HuH-7 (cell line): Measurements from ENCODE around the gene LILRB5.
"Not testable (repeated sequence)": the region's sequence is repeated elsewhere in the genome, so short reads cannot be mapped to it uniquely, and the experiment has no call there.

Experiments used
- DNase-seq: peaks from one replicate; pipeline ENCODE4 v3.0.0; 2011; ENCODE audit warnings: low spot score

Gene LILRB5

GRCh38 chr19:54257116-54257480 is at the start of gene LILRB5:
LILRB5 (minus strand) TSS chr19:54257273; CDS start chr19:54257193, 80 bp downstream.
- no peak for DNase-seq

DNA sequence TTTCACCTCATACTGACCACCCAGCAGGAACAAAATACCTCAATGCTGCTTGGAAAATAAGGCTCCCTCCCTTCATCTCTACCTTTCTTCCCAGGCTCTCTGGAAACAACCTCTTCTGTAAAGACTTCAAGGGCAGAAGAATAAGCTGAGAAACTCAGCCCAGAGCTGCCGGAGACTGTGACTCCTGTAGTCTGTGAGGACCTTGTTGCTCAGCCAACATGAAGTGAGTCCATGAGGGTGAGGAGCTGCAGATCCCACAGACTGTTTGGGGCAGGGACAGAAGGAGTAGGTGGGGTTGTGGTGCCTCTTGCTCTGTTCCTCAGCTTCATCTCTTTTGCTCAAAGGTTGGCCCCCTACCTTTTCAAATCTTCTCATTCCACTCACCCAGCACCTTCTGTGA is 48.1 kb upstream of the LILRB5 start:
- no peak for DNase-seq

DNA sequence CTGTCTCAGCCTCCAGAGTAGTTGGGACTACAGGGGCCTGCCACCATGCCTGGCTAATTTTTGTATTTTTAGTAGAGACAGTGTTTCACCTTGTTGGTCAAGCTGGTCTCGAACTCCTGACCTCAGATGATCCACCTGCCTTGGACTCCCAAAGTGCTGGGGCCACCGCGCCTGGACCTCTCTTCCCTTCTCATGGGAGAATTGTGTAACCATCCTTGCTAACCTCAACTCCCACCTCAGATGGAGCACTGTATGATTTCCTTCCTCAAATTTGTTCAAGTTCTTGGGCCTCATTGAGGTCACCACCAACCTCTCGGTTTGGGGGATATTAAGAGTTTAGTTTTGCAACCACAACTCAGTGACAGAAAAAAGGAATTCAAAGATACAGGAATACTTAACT is 45.2 kb upstream of the LILRB5 start:
- DNase-seq: no peak

- DNase-seq: no peak
Measured at GRCh38 chr19:54299515-54299914, 42.4 kb upstream of the LILRB5 start.

DNA sequence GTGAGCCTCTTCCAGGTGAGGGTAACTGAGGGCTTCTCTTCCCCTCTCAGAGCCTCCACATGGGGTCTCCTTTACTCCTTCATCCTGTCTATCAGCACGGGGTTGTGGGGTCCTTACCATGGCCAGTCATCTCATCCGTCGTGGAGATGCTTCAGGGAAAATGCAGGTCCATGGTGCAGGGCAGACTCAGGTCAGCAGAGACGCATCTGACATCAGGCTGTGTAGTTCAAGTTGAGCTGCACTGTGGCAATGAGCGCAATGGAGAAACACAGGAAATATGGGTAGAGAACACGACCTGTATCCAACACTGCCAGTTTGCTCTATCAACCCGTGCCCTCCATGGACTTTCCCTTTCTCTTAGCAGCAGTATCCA is 42.0 kb upstream of the LILRB5 start:
- no peak for DNase-seq

- DNase-seq: no peak
Measured at GRCh38 chr19:54298357-54299125, 41.5 kb upstream of the LILRB5 start.

GRCh38 chr19:54297759-54298305 is 40.8 kb upstream of the LILRB5 start:
- no peak for DNase-seq

DNA sequence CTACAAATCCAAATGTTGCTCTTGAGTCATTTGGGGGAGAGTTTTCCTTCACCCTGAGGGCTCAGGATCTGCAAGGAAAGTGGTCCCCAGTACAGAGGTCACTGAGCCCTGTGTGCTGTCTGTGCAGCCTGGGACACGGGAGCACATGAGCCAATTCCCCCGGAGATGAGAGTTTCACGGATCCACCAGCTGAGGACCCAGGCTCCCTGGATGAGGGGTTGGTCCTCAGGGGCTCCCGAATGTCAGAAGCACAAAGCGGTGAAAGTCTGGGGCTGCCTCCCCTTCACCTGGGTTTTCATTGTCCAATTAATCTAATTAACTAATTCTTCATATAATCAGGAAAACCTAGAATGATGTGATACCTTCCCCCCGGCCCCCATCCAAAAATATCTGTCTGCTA is 37.5 kb upstream of the LILRB5 start:
- no peak for DNase-seq

DNA sequence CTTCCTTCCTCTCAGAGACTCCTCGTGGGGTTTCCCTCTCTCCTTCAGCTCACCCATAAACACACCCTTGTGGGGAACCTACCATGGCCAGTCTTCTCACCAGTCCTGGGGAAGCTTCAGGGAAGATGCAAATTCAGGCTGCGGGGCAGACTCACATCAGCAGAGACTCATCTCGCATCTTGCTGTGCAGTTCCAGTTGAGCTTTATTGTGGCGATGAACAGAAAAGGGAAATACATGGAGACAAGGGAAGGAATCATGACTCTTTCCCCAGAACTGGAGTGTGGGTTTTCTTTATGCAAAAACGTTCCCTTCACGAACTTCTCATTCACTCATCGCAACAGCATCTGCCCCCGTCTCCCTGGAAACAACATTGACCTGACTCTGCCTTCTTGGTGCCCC is 32.1 kb upstream of the LILRB5 start:
- DNase-seq: not testable (repeated sequence)

GRCh38 chr19:54287456-54287855 is 30.4 kb upstream of the LILRB5 start:
- DNase-seq: no peak

GRCh38 chr19:54286283-54286682 is 29.2 kb upstream of the LILRB5 start:
- DNase-seq: not testable (repeated sequence)

DNA sequence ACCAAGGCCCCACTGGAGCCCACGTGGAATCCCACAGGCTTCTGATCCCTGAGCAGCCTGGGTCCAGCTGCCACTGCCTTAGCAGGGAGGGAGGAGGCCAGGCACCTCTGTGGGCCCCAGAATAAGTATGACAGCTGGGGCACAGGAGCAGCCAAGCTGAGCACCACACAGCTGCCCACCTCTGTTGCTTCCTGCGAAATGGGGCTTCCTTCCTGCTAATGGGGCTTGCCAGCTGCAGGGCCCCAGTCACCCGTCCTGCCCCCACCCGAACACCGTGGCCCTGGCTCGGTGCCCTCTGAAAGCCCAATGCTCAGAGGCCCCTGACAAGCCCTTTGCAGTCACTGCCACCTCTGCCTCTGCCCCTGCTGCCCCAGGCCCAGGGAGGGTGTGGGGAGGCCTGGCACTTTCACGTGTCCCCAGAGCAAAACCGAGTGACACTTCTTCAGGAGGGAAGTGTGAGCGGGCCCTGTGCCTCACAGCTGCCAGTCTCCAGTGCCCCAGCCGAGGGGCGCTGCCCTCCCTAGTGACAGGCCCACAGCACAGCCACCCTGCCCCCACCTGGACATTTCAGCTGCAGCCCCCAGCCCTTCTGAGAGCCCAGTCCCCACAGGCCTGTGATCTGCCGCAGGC is 28.5 kb upstream of the LILRB5 start:
- not testable (repeated sequence) for DNase-seq

DNA sequence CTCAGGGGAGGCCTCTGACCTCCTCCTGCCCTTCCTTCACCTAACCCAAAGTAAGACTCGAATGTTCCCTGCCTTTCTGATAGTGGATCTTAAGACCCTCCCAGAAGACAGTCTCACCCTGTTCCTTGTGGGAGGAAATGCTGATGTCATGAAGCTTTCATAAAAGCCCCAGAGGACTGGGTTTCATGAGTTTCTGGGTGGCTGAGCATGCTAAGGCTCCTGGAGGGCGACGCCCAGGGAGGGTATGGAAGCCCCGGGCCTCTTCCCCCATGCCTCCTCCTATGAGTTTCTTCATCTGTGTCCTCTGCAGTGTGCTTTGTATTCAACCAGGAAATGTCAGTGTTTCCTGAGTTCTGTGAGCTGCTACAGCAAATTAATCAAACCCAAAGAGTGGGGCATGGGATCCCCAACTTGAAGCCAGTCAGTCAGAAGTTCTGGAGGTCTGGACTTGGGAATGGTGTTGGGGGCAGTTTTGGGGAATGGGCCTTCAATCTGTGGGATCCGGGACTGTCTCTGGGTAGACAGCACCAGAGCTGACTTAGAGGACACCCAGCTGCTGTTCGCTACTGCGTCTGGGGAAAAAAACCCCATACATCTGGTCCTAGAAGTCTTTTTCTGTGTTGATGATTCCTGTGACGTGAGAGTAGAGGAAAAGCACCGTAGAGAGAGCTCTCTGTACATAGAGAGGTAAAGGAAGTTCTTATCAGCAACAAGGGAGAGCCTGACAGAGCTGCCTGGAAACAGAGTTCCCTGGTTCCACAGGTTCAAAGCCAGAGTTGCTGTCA is 25.8 kb upstream of the LILRB5 start:
- no peak for DNase-seq

GRCh38 chr19:54281729-54282075 is 24.6 kb upstream of the LILRB5 start:
- not testable (repeated sequence) for DNase-seq

- DNase-seq: no peak
Measured at GRCh38 chr19:54281007-54281728, 24.1 kb upstream of the LILRB5 start, which contains the start of gene LILRB2. LILRB2 (minus strand) TSS chr19:54281110; CDS start chr19:54280496, 614 bp downstream.

GRCh38 chr19:54280441-54280840 is 23.4 kb upstream of the LILRB5 start:
- not testable (repeated sequence) for DNase-seq

DNA sequence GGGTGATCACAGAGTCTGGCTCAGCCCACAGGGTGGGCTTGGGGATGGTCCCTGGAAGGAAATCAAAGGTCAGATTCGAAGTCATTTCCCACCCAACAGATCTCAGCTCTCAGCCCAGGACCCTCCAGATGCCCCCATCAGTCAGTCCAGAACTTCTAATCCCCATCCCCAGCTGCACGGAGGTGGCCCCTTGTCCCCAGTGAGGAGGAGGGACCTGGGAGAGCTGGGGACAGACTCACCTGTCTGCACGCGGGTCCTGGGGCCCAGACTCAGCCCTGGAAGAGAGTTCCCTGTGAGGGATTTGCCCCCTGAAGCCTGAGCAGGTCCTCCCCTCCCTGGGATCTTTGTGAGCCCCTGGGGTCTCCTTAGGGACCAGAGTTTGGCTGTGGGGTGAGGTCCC is 23.0 kb upstream of the LILRB5 start:
- DNase-seq: not testable (repeated sequence)

DNA sequence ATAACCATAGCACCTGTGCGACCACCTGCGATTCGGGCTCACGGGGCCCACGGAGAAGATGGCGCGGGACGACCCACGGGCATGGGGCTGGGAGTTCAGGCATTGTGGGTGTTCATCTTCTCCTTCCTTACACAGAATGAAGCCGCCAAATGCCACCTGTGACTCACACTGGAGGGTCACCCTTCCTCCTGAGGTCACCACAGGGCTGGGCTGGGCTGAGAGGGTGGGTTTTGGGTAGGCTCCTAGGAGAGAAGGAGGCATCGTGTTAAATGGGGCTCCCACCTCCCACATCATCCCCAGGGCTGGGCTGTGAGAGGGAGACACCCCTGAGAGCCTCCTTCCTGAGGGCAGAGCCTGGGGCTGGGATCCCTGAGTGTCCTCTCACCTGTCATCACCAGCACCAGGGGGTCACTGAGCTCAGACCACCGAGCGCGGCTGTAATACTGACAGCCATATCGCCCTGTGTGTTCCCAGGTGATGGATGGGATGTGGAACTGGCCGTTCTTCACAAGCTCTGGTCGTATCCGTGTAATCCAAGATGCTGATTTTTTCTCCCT is 22.4 kb upstream of the LILRB5 start:
- DNase-seq: no peak

- DNase-seq: not testable (repeated sequence)
Measured at GRCh38 chr19:54278571-54279195, 21.6 kb upstream of the LILRB5 start.

DNA sequence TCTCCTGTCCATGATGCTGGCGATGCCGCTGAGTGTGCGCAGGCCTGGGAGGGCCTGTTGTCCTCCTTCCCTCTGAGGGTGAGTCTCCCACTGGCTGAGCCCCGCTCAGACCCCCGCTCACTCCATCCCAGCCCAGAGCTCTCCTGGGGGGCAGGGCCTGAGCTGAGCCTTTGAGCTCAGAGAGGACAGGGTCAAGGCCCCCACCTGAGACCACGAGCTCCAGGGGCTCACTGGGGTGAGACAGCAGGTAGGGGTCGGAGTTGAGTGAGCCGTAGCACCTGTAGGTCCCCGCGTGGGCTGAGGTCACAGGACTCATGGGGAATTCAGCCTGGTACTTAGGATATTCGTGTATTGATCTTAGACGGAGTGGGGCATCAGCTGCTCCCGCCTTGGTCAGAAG is 21.0 kb upstream of the LILRB5 start:
- DNase-seq: not testable (repeated sequence)

DNA sequence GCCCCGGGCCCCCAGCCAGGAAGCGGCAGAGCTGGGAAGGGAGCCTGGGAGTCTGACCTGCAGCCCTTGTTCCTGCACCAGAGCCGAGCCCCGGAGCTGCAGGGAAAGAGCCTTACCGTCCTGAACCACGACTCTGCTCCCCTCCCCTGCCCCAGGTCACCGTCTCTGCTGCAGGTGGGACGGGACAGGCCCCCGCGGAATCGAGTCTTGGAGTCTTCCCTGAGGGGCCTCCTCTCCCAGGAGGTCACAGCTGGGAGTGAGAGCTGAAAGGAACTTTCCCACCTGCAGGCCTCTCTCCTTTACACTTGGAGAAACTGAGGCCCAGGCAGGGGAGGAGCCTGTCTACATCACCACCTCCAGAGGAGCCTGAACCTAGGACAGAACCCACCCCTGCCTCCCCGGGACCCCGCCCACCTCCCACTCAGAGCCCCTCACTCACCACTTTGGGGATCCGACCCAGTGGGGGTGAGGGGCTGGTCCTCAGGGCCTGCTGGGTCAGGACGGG is 20.1 kb upstream of the LILRB5 start:
- not testable (repeated sequence) for DNase-seq
